Suppressor macrophage (primary cell): Measurements from ENCODE around the gene COG7.
A peak's percentile ranks its signal among the peaks of the same experiment; 100 is the strongest.
"Not testable (repeated sequence)": the region's sequence is repeated elsewhere in the genome, so short reads cannot be mapped to it uniquely, and the experiment has no call there.

Experiments
- DNase-seq, 4 experiments: peaks; one replicate each; pipeline ENCODE4 v3.0.0-alpha.2; 2020 to 2022
- total RNA-seq, 17 experiments: gene quantifications; one replicate each; lab custom pipeline; 2026; ENCODE audit warnings: mixed read lengths in 6 of 17, inconsistent platforms in 3 of 17; lab: John Stamatoyannopoulos, UW

Gene COG7
- total RNA-seq: 9.8 to 21.3 (median 16.8) reads per million in 17 experiments

DNA sequence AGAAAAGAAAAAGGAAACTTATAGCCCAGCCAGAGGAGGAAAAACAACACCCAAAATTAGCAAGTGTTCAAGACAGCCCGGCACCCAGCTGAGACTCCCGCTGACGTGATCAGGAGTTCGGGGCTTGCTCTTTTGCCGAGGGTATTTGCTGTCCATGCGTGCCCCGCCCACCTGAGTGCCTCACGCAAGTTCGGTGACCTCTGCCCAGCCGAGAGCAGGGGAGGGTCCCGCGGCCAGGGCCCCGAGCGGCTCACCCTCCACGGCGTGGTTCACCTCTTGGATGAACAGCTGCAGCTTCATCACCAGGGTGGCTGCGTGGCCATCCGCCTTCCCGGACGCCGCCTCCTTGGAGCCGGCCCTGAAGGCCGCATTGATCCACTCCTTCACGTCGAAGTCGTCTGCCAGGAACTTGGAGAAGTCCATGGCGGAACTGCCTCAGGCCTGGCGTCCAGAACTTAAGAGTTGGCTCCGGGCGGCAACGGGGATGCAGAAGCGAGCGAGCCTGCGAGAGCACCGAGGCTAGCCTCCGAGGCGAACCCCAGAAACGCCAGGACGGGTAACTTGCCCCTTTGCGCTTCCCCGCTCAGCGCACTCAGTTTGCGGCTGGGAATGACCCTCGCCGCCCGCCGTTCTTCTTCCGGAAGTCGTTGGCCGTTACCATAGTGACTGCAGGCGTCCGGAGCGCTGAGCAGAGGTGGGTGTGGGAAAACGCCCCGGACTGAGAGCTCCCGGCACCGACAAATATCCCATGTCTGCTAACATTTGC is at the start of gene COG7:
COG7 (minus strand) TSS at position 618 of the 766 bp plus-strand sequence; CDS start at position 423, 195 bp downstream.
- DNase-seq: peak; percentile 90 to 95 (median 94)

DNA sequence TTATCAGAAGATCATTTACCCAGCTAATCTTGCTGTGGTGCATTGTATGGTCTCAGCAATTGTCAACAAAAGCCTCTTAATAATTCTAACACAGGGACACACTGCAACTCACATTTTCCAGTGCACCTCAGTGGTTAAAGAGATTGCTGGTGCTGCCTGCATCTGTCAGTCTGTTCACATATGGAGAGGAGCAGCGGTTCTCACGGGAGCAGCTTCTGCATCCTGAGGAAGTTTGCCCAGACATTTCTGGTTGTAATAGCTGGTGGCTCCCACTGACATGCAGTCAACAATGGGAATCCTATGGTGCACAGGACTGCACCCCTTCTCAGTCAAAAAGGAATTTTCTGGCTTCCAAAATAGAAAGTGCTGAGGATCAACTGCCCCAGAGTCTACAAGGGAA is 49.5 kb upstream of the COG7 start:
- peak in 1 of 4 experiments; percentile 37 for DNase-seq

DNA sequence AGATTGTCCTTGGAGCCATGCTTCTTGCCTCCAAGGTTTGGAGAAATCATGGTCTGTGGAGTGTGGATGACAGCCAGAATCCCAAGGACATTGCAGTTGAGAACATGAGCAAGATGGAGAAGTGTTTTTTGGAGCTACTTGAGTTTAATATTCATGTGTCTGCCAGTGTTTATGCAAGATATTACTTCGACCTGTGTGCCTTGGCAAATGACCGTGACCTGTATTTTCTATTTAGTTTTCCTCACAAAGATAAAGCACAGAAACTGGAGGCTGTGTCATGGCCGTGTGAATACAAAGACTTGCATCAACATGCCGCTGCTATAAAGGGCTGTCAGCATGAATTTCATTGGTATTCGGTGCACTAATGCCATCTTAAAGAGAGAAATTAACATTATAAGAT is 48.3 kb upstream of the COG7 start:
- no peak for DNase-seq

DNA sequence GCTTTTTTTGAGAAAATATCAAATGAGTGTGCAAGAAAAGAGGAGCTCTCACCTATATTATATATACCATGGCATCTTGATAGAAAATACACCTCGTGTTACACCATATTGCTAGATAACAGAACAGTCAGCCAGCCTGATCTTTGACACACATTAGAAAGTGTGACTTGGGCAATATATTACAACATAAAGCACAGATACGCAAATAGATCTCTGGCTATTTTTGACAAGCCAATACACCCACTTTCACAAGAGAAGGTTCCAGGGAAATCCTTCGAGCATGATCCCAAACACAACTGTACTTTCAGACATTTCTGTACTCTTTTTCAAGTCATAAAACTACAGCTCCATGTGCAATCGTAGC is 47.9 kb upstream of the COG7 start:
- peak in 3 of 4 experiments; percentile 20 to 61 (median 60) for DNase-seq

DNA sequence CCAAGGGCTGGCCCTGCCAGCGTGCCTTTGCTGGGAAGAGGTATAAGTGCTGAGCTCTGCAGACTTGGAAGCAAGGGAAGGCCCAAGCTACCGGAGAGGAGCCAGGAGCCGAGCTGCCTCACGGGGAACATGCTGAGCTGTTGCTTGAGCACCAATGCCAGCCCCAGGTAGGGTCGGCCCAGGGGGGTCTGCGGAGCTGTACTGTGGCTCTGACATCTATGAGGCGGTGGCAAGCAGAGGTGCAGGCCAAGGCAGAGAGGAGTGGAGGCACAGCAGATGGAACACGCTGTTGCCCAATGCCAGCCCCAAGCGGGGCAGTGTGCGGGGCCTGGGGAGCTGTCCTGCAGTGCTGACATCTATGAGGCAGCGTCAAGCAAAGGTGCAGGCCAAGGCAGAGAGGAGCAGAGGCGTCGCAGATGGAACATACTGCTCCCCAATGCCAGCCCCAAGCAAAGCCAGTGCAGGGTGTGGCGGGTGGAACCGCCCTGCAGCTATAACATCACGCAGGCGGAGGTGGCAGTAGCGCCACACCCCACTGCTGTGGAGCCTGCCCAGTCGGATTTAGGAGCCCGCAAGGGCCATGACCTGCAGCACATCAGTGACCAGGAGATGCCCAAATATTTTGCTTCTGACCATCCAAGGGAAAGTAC is 47.3 kb upstream of the COG7 start:
- no peak for DNase-seq

DNA sequence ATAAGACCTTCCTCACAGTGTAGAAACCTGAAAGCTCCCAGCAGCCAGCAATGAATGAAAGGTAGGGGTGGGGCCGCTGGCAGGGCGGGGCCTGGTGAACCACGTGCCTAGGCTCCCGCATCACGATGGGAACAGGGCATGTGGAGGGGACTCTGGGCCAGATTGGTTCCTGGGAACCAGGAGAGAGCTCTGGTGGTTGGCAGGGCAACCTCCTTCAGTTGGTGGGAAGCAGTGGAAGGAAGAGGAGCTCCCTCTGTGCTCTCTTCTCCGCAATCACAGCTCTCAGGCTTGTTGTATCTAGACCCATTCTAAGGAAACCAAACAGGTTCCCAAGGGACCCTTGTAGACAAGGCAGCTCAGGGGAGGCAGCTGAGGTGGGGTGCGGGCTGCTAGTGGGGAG is 46.8 kb upstream of the COG7 start:
- DNase-seq: no peak

DNA sequence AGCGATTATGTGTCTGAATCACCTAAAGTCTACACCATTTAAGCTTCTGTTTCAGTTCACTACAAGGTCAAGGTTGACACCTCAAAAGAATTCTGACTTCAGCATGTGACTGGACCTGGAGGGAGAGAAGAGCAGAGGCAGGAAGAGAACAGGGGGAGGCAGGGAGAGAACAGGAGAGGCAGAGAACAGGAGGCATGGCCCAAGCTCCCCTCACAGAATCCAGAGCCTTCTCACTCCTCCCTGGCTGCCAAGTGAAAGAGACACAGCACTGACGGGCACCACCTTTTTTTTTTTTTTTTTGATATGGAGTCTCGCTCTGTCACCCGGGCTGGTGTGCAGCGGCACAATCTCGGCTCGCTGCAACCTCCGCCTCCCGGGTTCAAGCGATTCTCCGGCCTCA is 45.9 kb upstream of the COG7 start:
- no peak for DNase-seq

DNA sequence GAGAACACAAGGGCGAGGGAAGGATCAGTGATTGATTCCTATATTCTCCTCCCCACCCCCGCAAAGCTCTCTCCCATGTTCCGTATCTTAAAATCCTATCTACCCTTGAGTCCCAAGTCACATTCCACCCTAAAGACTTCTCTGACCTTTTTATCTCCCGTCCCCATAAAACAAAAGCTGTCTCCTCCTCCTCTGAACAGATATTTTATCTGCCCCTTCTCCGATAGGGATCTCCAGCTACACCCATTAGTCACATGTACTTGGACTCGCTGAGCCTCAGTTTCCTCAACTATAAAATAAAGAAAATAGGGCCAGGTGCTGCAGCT is 44.5 kb upstream of the COG7 start:
- DNase-seq: no peak

DNA sequence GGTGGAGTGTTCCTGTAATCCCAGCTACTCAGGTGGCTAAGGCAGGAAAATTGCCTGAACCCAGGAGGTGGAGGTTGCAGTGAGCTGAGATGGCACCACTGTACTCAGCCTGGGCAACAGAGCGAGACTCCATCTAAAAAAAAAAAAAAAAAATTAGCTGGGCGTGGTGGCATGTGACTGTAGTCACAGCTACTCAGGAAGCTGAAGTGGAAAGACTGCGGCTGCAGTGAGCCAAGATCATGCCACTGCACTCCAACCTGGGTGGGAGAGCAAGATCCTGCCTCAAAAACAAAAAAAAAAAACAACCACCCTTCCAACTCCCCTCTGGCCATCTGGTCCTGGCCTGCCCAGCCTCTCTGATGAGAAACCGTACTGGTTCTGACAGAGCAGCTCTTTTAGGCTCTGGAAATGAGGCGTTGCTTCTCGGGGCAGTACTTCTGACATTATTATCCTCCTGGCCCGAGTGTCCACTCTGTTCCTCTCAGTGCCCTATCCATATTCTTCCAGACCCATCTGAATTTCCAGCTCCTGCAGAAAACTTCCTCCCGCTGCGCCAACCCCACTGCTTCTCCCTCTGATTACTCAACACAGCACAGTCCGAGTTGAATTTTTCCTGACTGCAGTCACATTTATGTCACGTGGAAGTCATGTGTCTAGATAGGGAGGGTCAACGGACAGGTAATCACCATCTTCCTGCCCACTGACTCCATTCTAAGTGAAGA is 44.0 kb upstream of the COG7 start:
- DNase-seq: peak; percentile 44 to 69 (median 54)

DNA sequence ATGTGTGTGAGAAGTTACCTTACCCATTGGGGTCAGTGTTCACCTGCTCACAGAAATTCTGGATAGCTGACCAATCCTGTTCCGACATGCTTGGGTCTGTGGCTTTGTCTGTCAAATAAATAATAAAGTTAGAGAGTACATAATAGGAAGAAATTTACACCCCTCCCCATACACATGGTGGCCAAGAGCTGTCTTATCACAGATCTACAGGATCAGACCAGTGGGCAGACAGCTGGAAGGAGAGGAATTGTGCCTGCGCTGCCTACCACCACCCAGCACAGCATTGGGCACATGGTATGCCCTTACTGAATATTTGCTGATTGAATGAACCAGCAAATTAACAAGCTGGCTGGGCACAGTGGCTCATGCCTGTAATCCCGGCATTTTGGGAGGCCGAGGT is 42.7 kb upstream of the COG7 start:
- no peak for DNase-seq

DNA sequence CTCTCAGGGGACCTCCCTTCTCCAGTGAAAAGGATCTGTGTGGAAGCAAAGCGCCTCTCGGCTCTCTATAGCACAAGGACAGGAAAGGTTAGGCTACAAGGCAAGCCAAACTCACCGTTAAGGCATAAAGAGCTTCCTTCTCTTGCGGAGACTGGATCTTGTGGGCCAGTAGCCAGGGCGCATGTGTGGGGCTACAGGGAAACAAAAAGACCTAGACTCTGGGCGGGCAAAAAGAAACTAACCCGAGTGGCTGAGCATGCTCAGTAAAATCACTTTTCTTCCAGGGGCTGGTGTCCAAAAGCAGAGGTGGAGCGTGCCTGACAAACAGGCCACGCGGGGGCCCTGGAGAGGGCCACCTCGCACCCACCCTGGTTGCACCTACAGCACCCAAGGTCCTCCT is 41.2 kb upstream of the COG7 start:
- DNase-seq: no peak

DNA sequence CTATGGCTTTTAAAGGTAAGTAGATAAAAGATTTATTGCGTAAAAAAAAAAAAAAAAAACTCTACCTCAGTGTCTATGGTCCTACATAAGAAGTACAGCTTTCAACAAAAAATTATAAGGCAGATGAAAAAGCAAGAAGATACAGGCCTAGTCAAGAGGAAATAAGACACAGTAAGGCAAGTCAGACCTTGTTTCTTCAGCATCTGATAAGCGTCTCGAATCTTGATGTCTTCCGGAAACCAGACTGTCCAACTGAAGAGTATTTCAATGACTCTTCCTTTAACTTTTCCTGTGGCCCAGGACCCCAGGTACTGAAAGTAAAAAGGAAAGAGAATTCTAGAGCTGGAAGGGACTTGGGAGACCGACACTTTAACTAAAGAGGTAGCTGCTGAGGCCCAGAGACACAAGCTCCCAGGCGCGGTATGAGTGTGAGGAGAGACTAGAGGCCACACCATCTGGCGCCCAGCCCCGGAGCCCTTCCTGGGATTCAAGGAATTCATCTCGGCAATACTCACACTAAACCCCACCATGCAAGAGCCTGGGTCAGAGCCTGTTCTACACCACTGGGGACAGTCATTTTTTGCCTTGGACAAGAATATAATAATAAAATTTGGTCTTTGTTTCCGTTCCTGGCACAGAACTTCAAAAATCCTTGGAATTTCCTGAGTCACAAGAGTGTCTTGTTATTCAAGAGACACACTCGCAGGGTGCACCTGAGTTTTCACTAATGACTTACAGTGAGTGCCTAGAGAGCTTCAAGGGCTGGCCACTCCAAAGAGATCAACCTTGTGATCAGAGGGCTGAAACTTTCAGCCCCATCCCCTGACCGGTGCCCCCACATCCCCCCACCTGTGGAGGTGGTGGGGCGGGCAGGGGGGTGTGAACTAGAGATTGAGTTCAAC is 38.8 kb upstream of the COG7 start:
- DNase-seq: no peak

DNA sequence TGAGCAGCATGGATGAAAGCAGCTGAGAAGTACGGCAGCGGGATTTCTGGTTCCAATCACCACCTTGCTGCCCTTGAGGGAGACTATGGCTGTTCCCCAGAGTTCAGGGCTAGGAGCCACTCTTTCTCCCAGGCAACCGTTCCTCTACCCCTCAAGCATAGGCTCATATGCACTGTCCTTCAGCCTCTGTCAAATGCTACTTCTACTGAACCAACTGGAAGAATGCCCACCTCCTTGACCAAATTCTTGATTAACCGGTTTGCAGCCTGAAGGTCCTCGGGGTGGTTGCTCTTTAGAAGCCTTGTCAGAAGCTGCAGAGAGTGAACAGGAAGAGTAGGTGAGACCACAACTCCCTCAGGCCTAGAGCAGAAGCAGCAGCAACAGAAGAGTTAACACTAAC is 33.5 kb upstream of the COG7 start:
- no peak for DNase-seq

DNA sequence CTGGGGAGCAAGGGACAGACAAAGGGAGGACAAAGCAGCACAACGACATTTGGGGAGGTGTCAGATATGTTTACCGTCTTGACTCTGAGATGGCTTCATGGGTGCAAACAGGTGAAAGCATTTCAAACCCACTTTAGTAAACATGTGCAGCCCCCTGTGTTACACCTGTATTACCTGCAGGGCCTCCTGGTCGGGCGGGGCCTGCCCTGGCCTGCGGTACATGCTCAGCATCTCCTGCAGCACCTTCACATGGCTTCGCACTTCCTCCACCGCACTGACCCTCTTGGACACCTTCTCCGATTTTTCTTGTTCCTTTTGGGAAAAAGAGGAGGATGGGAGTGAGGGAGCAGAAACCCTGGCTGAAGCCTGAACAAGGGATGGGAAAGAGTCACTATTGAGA is 32.9 kb upstream of the COG7 start:
- no peak for DNase-seq

DNA sequence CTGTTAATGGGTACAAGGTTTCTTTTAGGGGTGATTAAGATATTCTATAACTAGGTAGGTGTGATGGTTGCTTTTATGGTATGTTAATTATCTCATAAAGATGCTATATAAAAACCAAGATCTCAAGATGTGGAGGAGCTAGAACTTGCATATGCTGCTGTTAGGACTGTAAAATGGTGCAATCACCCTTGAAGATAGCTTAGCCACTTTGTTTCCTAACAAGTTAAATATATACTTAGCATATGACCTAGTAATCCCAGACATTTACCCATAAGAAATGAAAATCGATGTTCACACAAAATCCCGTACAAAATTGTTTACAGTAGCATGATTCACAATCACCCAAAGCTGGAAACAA is 32.2 kb upstream of the COG7 start:
- DNase-seq: no peak

DNA sequence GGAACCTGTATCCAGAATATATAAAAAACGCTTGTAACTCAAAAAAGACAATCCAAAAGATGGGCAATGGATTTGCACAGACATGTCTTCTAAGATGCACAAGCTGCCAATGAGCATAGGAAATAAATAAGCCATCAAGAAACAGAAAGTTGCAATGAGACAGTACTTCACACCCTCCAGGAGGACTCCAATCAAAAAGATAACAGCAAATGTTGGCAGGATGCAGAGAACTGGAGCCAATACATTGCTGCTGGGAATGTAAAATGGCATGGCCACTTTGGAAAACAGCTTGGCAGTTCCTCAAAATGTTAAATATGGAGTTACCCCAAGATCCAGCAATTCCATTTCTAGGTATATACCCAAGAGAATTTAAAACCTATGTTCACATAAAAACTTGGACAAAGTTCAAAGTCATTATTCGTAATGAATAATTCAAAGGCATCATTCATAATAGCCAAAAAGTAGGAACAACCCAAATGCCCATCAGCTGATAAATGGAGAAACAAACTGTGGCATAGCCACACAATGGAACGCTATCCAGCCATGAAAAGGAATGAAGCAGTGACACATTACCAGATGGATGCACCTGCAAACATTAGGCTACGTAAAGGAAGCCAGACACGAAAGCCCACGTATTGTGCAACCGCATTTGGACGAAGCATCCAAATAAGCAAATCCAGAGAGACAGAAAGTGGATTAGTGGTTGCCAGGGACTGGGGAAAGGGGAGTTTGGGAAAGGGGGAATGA is 31.7 kb upstream of the COG7 start:
- DNase-seq: no peak

DNA sequence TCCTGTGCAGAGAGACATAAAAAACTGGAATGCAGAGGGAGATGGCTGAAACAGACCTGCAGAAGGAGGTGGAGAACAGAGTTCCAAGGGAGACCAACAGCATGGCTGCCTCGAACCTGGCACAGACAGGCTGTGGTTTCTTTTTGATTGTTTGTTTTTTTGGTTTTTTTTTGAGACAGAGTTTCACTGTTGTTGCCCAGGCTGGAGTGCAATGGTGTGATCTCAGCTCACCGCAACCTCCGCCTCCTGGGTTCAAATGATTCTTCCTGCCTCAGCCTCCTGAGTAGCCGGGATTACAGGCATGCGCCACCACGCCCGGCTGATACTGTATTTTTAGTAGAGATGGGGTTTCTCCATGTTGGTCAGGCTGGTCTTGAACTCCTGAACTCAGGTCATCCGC is 30.5 kb upstream of the COG7 start:
- DNase-seq: not testable (repeated sequence)

DNA sequence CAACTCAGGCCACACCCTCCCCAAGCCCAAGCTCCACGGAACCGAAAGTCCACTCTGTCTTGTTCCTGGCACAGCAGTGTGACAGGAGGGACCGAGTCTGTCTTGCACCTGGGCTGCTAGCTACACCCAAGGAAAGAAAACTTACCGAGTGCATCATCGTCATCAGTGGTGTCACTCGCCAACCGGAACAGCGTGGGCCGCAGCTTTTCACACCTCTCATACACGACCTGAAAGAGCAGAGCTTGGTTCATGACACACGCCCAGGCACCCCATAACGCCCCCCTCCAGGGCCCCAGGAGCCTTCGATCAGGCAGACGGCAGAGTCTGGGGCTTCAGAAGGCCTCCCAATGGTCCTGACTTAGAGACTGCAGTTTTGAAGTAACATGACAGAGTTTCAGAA is 29.8 kb upstream of the COG7 start:
- DNase-seq: no peak

DNA sequence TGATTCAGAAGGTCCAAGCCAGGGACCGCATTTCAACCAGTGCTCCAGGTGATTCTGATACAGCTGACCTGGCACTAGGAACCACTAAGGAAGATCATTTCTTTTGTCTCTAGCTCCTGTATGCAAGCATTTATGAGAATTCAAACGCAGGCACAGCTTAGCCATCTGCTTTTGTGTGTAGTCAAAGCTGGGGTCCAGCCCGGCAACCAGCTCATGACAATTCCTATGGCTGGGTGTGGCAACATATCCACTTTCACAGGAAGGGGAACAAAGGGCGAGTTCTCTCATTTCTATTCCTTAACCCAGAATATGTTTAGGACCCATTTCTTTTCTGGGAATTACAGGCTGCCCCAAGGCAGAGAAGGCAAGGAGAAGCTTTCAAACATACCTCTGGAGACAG is 27.3 kb upstream of the COG7 start:
- DNase-seq: no peak

DNA sequence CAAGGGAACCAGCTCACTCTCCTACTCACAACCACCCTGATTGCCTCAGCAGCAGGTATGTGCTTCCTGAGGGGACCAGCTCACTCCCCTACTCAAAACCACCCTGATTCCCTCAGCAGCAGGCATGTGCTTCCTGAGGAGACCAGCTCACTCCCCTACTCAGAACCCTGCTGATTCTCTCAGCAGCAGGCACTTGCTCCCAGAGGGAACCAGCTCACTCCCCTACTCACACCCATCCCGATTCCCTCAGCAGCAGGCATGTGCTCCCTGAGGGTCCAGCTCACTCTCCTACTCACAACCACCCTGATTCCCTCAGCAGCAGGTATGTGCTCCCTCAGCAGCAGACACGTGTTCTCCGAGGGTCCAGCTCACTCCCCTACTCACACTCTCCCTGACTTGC is 26.1 kb upstream of the COG7 start:
- DNase-seq: no peak

DNA sequence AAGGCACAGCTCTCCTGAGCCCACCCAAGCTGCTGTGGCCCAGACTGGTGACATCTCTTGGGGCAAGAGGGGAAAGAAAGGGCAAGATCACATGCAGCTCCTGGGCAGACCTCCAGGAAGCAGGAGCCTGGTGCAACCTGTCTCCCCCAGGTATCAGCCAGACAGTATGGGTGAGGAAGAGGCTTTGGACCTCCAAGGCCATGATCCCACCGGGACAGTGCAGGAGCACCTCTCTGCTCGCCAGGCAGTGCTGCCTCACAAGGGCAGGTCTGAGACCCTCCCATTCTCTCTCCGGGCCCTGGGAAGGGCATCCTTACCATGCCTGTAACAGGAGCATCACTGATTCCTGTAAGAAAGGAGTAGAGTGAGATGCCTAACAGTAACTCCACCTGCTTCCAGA is 25.6 kb upstream of the COG7 start:
- no peak for DNase-seq

DNA sequence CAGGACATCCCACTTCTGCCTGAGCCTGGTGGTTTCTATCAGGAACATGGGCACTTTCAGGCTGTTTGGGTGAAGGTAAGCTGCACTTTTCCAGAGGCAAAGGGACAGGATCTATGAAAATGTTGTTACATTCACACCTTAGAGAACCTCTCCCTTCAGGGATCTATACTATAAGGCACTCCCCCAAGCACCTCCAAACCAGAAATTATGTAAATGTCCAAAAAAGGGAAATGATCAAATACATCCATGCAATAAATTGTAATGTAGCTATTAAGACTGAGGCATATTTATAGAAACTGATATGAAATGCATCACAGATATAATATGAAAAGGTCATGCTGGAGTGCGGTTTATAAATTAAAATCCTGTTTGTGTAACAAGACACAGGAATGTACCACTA is 23.3 kb upstream of the COG7 start:
- DNase-seq: no peak
